AG04450 (cell line): ENCODE results near the gene ESPNL. TPM values are rescaled to one million over a fixed set of nuclear protein-coding genes. Genes with fewer than 3 reads are reported as not detected.

ENCODE experiments used
- CTCF ChIA-PET: fragments of 300-600, 350-600 bp; formaldehyde crosslinking; extraction: SDS; loops from one replicate; lab custom pipeline; 2022; ENCODE audit warnings: antibody characterized with exemption, inconsistent platforms; lab: Charles Lee
- POLR2A ChIA-PET: fragments of 350-600 bp; formaldehyde crosslinking; extraction: SDS; loops from one replicate; lab custom pipeline; 2021; ENCODE audit warnings: antibody characterized with exemption, inconsistent platforms; lab: Yijun Ruan, JAX
- DNase-seq: peaks from one replicate; pipeline ENCODE4 v3.0.0-alpha.2; 2011; ENCODE audit warnings: low read depth, low spot score
- H3K27ac ChIP-seq: one replicate; pipeline ENCODE4 v1.5.1; 2012; ENCODE audit warnings: low read depth, low read length, control low read depth
- H3K27me3 ChIP-seq: one replicate; pipeline ENCODE4 v1.6.0; 2012; ENCODE audit warnings: low read length; ENCODE audit not compliant: control insufficient read depth, insufficient read depth
- H3K4me3 ChIP-seq: 2 replicates; pipeline ENCODE4 v1.5.1; 2011; ENCODE audit warnings: mild to moderate bottlenecking, low read depth, low read length, control low read depth
- H3K9me3 ChIP-seq: 2 replicates; pipeline ENCODE4 v1.5.1; 2012; ENCODE audit warnings: low read length; ENCODE audit not compliant: control insufficient read depth, insufficient read depth
- polyA plus RNA-seq: library from polyadenylated mRNA; depleted of rRNA; stranded (reverse); fragments of >200 nt; gene quantifications from 2 replicates; pipeline ENCODE4 v1.2.3, GENCODE V29; 2011
- TF ChIP-seq, protein P1 (sequence below): IDR thresholded peaks from 2 replicates; pipeline ENCODE4 v1.5.1; 2011; ENCODE audit warnings: low read depth, low read length, control low read depth, inconsistent platforms

The ESPNL gene
- polyA plus RNA-seq, 1 experiment: 1.0 TPM

DNA sequence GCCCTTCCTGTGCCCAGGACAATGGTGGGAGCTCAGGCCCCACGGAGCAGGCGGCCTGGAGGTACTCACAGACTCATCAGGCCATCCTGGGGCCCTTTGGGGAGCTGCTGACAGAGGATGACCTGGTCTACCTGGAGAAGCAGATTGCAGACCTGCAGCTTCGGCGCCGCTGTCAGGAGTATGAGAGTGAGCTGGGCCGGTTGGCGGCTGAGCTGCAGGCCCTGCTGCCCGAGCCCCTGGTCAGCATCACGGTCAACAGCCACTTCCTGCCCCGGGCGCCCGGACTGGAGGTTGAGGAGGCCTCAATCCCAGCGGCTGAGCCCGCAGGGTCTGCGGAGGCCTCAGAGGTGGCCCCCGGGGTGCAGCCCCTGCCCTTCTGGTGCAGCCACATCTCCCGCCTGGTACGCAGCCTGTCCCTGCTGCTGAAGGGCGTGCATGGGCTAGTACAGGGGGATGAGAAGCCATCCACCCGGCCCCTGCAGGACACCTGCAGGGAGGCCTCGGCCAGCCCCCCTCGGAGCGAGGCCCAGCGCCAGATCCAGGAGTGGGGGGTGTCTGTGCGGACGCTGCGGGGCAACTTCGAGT is 30.1 kb downstream of the ESPNL start:
- POLR2A ChIA-PET: no interaction called here
- H3K27me3 ChIP-seq: no peaks in the 10 kb centered on the region
- DNase-seq: no peak
- CTCF ChIA-PET: no interaction called here
- no peak overlapping the region for H3K4me3 ChIP-seq
- H3K27ac ChIP-seq: no peak overlapping the region
- TF ChIP-seq, protein P1, sequence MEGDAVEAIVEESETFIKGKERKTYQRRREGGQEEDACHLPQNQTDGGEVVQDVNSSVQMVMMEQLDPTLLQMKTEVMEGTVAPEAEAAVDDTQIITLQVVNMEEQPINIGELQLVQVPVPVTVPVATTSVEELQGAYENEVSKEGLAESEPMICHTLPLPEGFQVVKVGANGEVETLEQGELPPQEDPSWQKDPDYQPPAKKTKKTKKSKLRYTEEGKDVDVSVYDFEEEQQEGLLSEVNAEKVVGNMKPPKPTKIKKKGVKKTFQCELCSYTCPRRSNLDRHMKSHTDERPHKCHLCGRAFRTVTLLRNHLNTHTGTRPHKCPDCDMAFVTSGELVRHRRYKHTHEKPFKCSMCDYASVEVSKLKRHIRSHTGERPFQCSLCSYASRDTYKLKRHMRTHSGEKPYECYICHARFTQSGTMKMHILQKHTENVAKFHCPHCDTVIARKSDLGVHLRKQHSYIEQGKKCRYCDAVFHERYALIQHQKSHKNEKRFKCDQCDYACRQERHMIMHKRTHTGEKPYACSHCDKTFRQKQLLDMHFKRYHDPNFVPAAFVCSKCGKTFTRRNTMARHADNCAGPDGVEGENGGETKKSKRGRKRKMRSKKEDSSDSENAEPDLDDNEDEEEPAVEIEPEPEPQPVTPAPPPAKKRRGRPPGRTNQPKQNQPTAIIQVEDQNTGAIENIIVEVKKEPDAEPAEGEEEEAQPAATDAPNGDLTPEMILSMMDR: no peak
- H3K9me3 ChIP-seq: peaks cover 4% of the 10 kb centered on the region; the same call in 1 of the 2 replicates

DNA sequence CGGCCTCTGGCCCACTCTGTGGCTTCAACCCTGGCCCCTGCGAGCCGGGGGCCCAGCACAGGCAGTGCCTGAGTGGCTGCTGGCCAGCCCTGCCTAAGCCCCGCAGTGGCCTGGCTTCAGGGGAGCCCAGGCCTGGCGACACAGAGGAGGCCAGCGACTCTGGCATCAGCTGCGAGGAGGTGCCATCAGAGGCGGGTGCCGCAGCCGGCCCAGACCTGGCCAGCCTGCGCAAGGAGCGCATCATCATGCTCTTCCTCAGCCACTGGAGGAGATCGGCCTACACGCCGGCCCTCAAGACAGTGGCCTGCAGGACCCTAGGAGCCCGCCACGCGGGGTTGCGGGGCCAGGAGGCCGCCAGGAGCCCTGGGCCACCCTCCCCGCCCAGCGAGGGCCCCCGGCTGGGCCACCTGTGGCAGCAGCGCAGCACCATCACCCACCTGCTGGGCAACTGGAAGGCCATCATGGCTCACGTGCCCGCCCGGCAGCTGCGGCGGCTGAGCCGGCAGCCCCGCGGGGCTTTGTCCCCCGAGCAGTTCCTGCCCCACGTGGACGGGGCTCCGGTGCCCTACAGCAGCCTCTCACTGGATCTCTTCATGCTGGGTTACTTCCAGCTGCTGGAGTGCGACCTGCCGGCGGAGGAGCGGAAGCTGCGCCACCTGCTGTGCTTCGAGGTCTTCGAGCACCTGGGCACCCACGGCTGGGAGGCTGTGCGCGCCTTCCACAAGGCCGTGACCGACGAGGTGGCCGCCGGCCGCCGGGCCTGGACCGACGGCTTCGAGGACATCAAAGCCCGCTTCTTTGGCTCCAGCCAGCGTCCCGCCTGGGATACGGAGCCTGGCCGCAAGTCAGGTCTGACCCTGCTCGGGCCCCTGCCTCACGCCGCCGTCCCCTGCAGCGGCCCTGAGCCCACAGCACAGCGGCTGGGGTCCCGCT is 30.8 kb downstream of the ESPNL start:
- Histone ChIP-seq H3K27me3 (no peaks in the 10 kb centered on the region), H3K27ac (no peak overlapping the region), H3K4me3 (no peak overlapping the region), H3K9me3 (peaks cover 4% of the 10 kb centered on the region; the same call in 1 of the 2 replicates)
- CTCF ChIA-PET: no interaction called here
- DNase-seq: no peak
- TF ChIP-seq, protein P1: no peak
- POLR2A ChIA-PET: no interaction called here

DNA sequence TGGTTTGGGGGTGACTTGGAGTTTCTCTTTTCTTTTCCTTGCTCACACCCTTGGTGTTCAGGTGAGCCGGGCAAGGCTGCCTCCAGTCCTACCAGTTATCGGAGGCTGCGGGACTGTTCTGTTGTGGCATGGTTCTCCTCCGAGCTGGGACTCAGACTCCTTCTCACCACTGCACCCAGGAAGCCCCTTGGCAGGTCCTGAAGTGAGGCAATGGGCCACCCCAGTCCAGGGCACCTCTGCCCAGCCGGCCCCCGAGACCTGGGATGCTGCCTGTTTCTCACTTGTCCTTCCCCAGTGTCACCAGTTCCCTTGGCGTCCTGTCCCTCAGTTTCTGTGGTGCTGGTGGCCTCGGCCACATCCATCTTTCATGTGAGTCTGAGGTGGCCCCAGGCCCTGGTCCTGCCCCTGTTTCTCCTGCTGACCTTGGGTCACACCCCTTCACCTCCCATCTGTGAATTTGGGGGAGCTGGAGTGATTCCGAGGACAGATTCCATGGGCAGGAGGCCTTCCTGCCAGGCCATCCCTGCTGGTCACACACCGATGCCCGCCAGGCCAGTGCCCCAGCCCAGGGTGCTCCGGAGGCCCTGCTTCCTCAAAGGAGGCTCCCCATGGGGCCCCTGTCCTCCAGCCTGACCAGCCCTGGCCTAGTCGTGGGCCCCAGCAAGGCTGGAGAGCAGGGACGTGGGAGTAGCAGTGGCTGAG is 31.8 kb downstream of the ESPNL start:
- ChIA-PET CTCF (no interaction called here), POLR2A (no interaction called here)
- H3K9me3 ChIP-seq: peaks cover 4% of the 10 kb centered on the region; the same call in 1 of the 2 replicates
- no peak overlapping the region for H3K4me3 ChIP-seq
- TF ChIP-seq, protein P1: no peak
- no peak overlapping the region for H3K27ac ChIP-seq
- DNase-seq: no peak
- H3K27me3 ChIP-seq: no peaks in the 10 kb centered on the region

DNA sequence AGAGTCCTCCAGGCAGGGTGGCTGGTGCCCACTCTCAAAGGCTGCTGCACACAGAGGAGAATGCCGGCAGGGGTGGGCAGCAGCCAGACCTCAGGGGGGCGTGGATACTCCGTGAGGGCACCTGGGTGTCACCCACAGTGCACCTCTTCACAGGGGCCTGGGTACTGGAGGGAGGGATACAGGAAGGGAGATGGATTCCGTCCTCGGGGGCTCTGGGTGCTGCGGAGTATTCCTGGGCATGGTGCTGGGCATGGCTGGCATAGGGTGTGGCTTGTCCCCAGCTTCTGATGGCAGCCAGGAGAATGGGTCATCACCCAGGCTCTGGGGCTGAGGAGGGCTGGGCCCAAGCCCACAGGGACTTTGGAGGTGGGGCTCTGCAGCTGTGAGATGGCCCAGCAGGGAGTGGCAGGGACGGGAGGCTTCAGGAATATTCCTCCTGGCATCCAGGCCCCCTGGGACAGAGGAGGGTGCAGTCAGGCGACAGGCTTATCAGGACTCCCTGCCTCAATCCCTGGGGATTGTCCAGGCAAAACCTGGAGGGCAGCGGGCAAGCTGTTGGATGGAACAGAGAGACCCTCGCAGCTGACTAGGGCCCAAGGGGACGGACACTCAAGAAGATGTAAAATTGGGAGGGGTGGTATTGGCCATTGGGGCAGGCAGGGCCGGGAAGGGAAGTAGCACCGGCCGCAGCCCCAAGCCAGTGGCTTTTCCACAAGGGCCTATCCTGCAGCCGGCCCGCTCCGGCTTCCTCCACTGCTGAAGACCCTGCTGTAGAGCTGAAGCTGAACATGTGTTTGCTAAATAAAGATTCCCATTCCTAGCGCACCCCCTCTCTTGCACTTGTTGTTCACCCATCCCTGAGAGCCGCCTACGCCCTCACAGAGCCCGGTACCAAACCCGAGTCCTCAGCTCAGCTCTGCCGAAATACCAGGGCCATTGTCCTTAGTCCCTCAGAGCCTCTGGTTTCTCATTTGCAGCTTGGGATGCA is 32.6 kb downstream of the ESPNL start:
- TF ChIP-seq, protein P1: no peak
- H3K4me3 ChIP-seq: no peak overlapping the region
- POLR2A ChIA-PET: no interaction called here
- no peak for DNase-seq
- CTCF ChIA-PET: no interaction called here
- no peak overlapping the region for H3K27ac ChIP-seq
- no peaks in the 10 kb centered on the region for H3K27me3 ChIP-seq
- peaks cover 4% of the 10 kb centered on the region; the same call in 1 of the 2 replicates for H3K9me3 ChIP-seq
